ENCODE measurements around the gene ETS1.
A peak's percentile ranks its signal among the peaks of the same experiment; 100 is the strongest.

- TF ChIP-seq, protein P1, sequence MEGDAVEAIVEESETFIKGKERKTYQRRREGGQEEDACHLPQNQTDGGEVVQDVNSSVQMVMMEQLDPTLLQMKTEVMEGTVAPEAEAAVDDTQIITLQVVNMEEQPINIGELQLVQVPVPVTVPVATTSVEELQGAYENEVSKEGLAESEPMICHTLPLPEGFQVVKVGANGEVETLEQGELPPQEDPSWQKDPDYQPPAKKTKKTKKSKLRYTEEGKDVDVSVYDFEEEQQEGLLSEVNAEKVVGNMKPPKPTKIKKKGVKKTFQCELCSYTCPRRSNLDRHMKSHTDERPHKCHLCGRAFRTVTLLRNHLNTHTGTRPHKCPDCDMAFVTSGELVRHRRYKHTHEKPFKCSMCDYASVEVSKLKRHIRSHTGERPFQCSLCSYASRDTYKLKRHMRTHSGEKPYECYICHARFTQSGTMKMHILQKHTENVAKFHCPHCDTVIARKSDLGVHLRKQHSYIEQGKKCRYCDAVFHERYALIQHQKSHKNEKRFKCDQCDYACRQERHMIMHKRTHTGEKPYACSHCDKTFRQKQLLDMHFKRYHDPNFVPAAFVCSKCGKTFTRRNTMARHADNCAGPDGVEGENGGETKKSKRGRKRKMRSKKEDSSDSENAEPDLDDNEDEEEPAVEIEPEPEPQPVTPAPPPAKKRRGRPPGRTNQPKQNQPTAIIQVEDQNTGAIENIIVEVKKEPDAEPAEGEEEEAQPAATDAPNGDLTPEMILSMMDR (IDR thresholded peaks at IDR 0.05) = no peak
- TF ChIP-seq POLR2A (IDR thresholded peaks at IDR 0.05) = peak in 1 of 2 donors; percentile 43
These were observed 133.7 kb downstream of the ETS1 start for GRCh38 chr11:128453444-128454336.

Measured in adrenal gland (tissue), 5 donors.